Transverse colon (tissue), 3 donors: ENCODE data around the gene ADCY2.

ENCODE experiments used
- EP300 ChIP-seq: sonication (generic); formaldehyde crosslinking; IDR thresholded peaks from one replicate; pipeline ENCODE4 v1.6.1; 2017; ENCODE audit warnings: antibody characterized with exemption, low read depth
- POLR2A ChIP-seq: fragments of 450-650 bp; IDR thresholded peaks from one replicate; pipeline ENCODE4 v1.6.1; 2016; ENCODE audit warnings: antibody characterized with exemption, mild to moderate bottlenecking, moderate library complexity
- TF ChIP-seq, protein P1 (sequence below), 5 experiments: fragments of 200-600 bp in 3 of 5; fragments of 450-650 bp in 2 of 5; sonication (generic) in 3 of 5; IDR thresholded peaks; 1 replicate in 2 of 5; 2 replicates in 3 of 5; pipeline ENCODE4 v1.5.1; 2016 to 2017; ENCODE audit warnings: antibody characterized with exemption in 5 of 5, inconsistent platforms in 3 of 5, mild to moderate bottlenecking in 2 of 5, moderate library complexity in 1 of 5

DNA sequence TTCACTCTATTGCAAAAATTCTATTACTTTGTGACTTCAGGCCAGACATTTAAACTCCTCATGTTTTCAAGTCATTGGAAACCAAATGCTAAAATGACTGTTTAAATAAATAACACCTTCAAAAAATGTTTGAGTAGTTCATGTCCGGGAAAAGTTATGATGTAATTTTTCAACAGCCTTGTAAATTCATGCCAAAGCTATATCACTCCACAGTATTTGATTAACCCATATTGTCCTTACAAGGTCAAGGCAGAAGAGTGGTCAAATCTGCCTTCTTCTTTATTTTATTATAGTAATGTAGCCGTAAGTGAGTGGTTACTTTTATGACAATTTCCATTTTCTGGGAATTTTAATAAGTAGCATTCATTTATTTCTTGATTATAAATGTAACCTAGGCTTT lies 72.8 kb downstream of the ADCY2 start:
- TF ChIP-seq POLR2A (no peak), EP300 (no peak)
- TF ChIP-seq, protein P1, sequence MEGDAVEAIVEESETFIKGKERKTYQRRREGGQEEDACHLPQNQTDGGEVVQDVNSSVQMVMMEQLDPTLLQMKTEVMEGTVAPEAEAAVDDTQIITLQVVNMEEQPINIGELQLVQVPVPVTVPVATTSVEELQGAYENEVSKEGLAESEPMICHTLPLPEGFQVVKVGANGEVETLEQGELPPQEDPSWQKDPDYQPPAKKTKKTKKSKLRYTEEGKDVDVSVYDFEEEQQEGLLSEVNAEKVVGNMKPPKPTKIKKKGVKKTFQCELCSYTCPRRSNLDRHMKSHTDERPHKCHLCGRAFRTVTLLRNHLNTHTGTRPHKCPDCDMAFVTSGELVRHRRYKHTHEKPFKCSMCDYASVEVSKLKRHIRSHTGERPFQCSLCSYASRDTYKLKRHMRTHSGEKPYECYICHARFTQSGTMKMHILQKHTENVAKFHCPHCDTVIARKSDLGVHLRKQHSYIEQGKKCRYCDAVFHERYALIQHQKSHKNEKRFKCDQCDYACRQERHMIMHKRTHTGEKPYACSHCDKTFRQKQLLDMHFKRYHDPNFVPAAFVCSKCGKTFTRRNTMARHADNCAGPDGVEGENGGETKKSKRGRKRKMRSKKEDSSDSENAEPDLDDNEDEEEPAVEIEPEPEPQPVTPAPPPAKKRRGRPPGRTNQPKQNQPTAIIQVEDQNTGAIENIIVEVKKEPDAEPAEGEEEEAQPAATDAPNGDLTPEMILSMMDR (IDR thresholded peaks at IDR 0.05): no peak
